HG03469 (cell line): ENCODE measurements around the gene POMT2.

Experiments used
- ATAC-seq: cut with Tn5 transposase; IDR thresholded peaks from one replicate; pipeline ENCODE4 v1.9.1; 2021; ENCODE audit warnings: mild to moderate bottlenecking, moderate library complexity, moderate number of reproducible peaks; ENCODE audit not compliant: unreplicated experiment

Gene POMT2

GRCh38 chr14:77242752-77243151, 77.9 kb downstream of the POMT2 start:
- no peak for ATAC-seq

- ATAC-seq = no peak
Measured at GRCh38 chr14:77241955-77242354, 78.7 kb downstream of the POMT2 start.

GRCh38 chr14:77240336-77240915, 80.3 kb downstream of the POMT2 start:
- ATAC-seq = no peak

GRCh38 chr14:77239412-77239811, 81.3 kb downstream of the POMT2 start:
- ATAC-seq = no peak

GRCh38 chr14:77238996-77239395, 81.7 kb downstream of the POMT2 start:
- no peak for ATAC-seq

- no peak for ATAC-seq
Measured at GRCh38 chr14:77238356-77238755, 82.3 kb downstream of the POMT2 start.

GRCh38 chr14:77236814-77237213, 83.9 kb downstream of the POMT2 start:
- ATAC-seq = no peak

- ATAC-seq = no peak
Measured at GRCh38 chr14:77231721-77232120, 89.0 kb downstream of the POMT2 start.

- ATAC-seq = no peak
Measured at GRCh38 chr14:77230914-77231313, 89.8 kb downstream of the POMT2 start.

GRCh38 chr14:77228056-77228455, 92.6 kb downstream of the POMT2 start:
- ATAC-seq = no peak

- no peak for ATAC-seq
Measured at GRCh38 chr14:77225892-77226557, 94.7 kb downstream of the POMT2 start.

GRCh38 chr14:77225254-77225653, 95.4 kb downstream of the POMT2 start:
- ATAC-seq = no peak
